ENCODE results near the gene CACNA2D3.

The CACNA2D3 gene

GRCh38 chr3:54537506-54537905 is 415.2 kb downstream of the CACNA2D3 start:
- no peak for DNase-seq

GRCh38 chr3:54538346-54538745 is 416.0 kb downstream of the CACNA2D3 start:
- no peak for DNase-seq

DNA sequence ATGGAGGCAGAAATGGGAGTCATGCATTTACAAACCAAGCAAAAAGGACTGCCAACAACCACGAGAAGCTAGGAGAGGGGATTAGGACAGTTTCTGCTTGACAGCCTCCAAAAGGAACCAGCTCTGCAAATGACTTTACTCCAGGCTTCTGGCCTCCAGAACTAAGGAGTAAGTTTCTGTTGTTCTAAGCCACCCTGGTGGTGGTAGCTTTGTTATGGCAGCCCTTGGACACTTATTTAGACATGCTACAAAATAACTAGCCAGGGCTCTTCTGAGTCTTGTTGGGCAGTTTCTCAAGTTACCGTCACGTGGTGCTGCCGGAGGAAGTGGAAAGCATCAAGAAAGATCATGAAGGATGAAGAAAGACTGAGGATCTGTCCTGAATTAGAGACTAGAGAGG is 419.0 kb downstream of the CACNA2D3 start:
- DNase-seq: no peak

- DNase-seq: no peak
Measured at GRCh38 chr3:54543446-54543845, 421.1 kb downstream of the CACNA2D3 start.

GRCh38 chr3:54547051-54547450 is 424.7 kb downstream of the CACNA2D3 start:
- no peak for DNase-seq

DNA sequence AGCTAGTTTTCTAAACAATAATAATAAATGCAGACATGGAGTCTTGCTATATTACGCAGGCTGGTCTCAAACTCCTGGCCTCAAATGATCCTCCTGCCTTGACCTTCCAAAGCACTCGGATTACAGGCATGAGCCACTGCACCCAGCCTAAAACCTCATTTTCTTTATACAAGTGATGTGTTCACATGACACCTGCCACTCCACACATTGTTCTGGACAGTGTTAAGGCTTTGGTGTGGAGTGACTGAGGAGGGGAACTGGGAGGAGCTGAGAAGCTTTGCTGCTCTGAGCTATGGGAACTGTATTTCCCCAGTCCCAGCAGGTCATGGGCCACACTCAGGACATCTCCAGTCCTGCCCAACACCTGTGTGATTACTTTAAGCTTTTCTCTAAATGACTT is 425.5 kb downstream of the CACNA2D3 start:
- no peak for DNase-seq

DNA sequence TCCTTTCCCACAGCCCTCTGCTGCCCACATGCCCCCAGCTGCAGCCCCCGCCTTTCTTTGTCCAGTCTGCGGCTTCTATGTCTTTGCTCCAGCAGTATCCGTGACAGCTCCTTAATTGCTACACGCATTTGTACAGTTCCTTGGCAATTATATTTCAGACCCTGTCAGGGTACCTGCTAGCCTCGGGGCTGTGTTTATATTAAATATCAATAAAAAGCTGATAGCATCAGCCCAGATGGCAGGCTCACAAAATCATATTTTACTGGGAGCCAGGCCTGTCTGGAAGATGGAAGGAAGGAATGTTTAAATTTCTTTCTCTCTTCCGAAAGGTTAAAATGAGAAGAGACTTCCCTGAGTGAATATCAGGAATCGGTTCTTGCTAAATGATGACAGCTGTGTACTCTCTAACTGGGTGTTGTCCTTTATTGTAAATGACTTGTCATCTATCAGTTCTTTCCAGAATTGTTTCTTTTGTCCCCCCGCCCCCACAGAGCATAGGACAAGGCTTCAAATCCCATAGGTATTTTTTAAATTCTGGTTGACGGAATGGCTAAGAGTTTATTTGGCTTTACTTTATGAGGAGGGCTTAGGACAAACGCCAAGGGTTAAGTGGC is 427.4 kb downstream of the CACNA2D3 start:
- DNase-seq: no peak

DNA sequence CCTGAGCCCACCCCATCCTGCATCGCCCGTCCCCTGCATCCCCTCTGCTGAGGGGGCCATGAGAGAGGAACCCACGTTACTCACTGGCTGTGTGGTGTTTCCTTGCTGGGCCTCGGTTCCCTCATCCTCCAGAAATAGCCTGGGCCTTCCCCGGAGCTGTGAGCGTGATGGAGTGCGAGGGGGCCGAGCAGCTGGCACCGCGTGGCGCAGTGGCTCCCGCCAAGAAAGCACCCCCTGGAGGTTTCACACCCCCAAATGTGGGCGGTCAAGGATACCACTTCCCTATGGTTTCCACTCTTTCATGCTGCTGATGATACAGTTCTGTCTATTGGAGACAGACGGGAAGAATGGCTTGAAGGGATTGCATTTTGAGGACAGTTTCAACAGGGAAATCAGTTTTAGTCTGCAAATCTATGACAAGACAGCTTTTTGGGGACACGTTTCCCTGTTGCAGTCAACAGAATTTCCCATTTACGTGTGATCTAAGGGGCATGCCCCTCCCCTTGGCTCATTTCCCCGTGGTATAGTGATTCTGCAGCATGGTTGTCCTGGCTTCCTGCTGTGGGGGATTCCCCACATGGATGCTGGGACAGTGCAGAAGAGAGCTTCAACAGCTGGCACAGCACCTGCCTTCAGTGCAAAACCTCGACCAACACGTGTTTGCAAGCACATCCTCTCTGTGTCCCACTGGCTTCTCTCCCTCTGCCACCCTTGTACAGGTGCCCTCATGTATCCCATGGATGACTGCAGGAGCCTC is 428.0 kb downstream of the CACNA2D3 start:
- no peak for DNase-seq

- no peak for DNase-seq
Measured at GRCh38 chr3:54556630-54557029, 434.3 kb downstream of the CACNA2D3 start.

DNA sequence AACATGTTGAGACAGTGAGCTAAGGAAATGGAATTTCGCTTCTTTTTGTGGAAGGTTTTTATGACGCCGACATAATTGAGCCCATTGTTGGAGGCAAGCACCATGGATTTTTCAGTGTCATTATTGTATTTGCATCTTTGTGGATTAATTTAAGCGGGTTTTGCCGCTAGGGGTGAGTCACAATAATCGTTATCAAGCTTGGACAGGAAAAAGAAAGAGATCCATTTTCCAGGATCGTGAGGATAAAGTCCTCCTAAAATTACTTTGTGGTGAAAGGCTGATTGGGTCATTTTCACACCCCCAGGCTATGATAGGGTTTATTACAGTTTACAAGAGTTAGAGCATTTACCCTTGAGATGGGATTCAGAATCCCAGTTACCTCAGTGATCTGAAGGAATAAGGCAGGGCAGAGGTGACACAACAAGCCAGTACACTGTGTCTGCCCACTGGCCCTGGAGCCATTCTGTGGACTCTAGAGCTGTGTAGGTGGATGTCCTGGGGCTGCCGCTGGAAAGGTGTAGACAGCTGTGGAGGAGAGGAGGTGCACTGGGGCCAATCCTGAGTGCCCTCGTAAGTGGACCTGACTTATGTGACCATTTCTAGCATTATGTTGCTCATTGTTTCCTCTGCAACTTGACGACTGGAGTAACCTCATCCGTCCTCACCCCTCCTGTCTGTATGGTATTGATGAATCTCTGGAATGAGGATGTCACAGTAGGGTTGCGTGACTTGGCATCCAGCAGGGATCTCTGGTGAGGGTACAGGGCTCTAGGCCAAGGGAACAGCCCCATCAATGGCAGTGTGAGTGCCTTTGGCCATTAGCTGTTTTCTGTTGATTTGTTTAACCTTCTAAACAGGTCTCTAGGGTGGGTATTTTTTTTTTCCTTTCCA is 435.4 kb downstream of the CACNA2D3 start:
- DNase-seq: no peak

DNA sequence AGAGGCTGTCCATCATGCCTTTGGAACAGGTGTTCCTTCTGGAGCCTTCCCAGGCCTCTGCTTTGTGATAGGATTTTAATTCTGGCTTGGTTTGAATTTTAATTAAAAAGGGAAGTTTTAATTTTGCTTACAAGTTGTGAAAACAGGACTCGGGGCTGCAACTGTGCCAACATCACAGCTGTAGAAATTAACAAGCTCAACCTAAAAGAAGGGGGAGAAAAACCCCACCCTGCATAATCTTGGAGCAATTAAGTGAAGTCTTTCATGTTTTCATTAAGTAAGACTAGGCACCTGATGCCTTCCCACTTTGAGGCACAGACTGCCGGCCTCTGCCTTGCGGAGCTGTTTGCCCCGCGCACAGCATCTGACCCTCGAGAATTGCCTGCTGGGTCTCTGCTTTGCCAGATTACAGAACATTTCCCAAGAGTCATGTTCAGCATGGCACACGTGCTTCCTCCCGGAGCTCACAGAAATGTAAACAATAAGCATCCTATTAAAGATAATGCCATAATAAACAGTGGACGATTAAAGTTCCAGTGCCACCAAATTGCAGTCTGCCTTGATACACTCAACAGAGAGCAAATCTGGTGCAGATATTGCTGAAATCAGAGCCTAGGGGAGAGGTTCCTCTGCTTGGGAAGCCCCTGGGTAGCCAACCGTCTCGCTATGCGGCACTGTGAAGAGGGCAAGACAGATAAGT is 441.3 kb downstream of the CACNA2D3 start:
- no peak for DNase-seq

DNA sequence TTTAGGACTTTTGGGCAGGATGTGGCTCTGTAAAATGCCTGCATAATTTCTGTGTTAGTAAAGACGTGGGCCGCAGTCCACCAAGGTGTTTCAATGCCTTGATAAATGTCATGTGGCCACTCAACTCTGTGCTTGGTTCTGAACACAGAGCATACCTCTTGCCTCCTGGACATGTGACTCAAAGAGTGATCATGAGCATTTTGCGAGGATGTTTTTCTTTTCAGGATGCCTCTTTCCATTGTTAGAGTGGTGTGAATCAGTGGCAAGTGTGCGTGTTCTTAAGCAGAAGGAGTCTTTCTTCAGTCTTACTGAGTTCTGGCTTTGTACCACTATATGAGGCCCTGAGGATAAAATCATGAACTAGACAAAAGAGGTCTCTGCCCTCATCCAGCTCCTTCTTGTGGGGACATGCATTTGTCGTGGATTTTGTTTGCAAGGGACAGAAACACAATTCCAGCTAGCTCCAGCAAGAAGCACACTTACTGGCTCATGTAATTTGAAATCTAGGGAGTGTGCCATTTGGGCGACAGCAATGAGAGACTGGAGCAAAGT is 442.1 kb downstream of the CACNA2D3 start:
- DNase-seq: no peak

GRCh38 chr3:54565956-54566355 is 443.6 kb downstream of the CACNA2D3 start:
- no peak for DNase-seq

GRCh38 chr3:54567949-54568348 is 445.6 kb downstream of the CACNA2D3 start:
- DNase-seq: no peak

- no peak for DNase-seq
Measured at GRCh38 chr3:54570008-54570407, 447.7 kb downstream of the CACNA2D3 start.

GRCh38 chr3:54572197-54572895 is 450.0 kb downstream of the CACNA2D3 start:
- DNase-seq: no peak

GRCh38 chr3:54573858-54574257 is 451.5 kb downstream of the CACNA2D3 start:
- DNase-seq: no peak

GRCh38 chr3:54574906-54575617 is 452.7 kb downstream of the CACNA2D3 start:
- DNase-seq: no peak

- no peak for DNase-seq
Measured at GRCh38 chr3:54575618-54575960, 453.2 kb downstream of the CACNA2D3 start.

DNA sequence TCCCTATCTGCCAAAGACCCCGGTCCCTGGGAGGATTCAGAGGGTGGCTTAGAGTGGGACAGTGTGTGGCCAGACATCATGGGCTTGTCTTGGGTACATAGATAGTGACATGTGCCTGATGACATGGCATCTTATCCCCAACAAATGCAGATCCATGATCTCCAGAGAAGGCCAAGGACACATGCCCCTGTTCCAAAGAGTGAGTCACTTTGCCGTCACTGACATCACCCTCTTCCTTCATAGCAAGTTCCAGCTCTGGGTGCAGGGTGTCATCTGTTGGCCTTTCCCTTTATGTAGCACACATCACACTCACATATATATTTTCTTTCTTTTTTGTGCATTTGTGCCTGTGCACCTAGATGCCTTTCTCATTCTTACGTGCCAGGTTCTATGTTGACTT is 455.0 kb downstream of the CACNA2D3 start:
- DNase-seq: no peak

- DNase-seq: no peak
Measured at GRCh38 chr3:54578417-54578816, 456.1 kb downstream of the CACNA2D3 start.

All from central memory CD4-positive, alpha-beta T cell (primary cell).